ENCODE data around the gene LDB2.

Gene LDB2

DNA sequence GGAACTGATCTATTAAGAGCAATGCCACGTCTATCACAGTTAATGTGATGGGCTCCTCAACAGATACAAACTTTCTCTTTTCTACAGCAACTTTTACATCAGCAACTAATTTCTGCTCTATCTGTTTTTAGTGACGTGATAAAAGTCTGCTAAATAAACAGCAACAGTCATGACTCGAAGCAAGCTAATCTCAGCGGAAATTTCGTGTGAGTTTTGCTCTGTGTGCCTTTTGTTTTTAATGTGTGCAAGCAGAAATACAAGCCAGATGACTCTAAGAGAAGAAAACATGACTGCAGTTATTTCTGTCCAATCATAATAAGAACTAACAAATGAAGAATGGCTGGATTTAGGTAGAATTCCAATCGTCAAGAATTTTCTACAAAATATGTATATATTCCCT lies 214.3 kb downstream of the LDB2 start:
- no peak for TF ChIP-seq CREB1 (IDR thresholded peaks at IDR 0.05; ENCODE audit: low read depth)
- TF ChIP-seq, protein P1, sequence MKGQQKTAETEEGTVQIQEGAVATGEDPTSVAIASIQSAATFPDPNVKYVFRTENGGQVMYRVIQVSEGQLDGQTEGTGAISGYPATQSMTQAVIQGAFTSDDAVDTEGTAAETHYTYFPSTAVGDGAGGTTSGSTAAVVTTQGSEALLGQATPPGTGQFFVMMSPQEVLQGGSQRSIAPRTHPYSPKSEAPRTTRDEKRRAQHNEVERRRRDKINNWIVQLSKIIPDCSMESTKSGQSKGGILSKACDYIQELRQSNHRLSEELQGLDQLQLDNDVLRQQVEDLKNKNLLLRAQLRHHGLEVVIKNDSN (IDR thresholded peaks at IDR 0.05) = no peak
- TF ChIP-seq TCF12 (IDR thresholded peaks at IDR 0.05; ENCODE audit: low read depth) = no peak
- TF ChIP-seq TEAD4 (IDR thresholded peaks at IDR 0.05) = no peak
- TF ChIP-seq CEBPB (IDR thresholded peaks at IDR 0.05) = no peak
- TF ChIP-seq FOXM1 (IDR thresholded peaks at IDR 0.05; ENCODE audit: borderline replicate concordance, low read depth) = no peak
- TF ChIP-seq YY1 (IDR thresholded peaks at IDR 0.05; ENCODE audit: low read depth) = no peak
- TF ChIP-seq, protein P2, sequence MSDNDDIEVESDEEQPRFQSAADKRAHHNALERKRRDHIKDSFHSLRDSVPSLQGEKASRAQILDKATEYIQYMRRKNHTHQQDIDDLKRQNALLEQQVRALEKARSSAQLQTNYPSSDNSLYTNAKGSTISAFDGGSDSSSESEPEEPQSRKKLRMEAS (IDR thresholded peaks at IDR 0.05) = no peak
- no peak for TF ChIP-seq RAD21 (IDR thresholded peaks at IDR 0.05; ENCODE audit: low read depth)

DNA sequence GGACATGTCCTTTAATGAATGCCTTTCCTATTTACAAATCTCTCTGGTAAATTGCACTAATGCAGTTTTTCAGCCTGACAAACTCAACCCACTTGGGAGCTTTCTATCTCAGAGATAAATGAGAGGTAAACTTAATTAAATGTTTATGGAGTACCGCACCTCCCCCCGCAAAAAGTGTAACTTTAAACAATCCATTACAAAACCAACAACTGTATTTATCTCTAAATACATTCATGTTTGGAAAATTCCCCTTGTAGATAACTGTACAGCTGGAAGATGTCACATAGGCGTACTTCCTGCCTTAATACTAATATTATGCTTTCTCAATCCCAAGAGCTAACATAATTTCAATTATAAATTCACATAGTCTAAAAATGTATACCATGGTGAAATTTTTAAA lies 215.5 kb downstream of the LDB2 start:
- TF ChIP-seq TCF12 (IDR thresholded peaks at IDR 0.05; ENCODE audit: low read depth) (no peak), TEAD4 (IDR thresholded peaks at IDR 0.05) (no peak), TAF1 (IDR thresholded peaks at IDR 0.05; ENCODE audit: low read depth) (no peak), ZBTB7A (IDR thresholded peaks at IDR 0.05; ENCODE audit: low read depth) (no peak), EGR1 (IDR thresholded peaks at IDR 0.05) (no peak), RAD21 (IDR thresholded peaks at IDR 0.05; ENCODE audit: low read depth) (no peak), EP300 (IDR thresholded peaks at IDR 0.05; ENCODE audit: borderline replicate concordance) (no peak), CEBPB (IDR thresholded peaks at IDR 0.05) (no peak), NFIC (IDR thresholded peaks at IDR 0.05) (no peak), YY1 (IDR thresholded peaks at IDR 0.05; ENCODE audit: low read depth) (no peak)
- TF ChIP-seq, protein P1 (IDR thresholded peaks at IDR 0.05) = no peak
- TF ChIP-seq, protein P3, sequence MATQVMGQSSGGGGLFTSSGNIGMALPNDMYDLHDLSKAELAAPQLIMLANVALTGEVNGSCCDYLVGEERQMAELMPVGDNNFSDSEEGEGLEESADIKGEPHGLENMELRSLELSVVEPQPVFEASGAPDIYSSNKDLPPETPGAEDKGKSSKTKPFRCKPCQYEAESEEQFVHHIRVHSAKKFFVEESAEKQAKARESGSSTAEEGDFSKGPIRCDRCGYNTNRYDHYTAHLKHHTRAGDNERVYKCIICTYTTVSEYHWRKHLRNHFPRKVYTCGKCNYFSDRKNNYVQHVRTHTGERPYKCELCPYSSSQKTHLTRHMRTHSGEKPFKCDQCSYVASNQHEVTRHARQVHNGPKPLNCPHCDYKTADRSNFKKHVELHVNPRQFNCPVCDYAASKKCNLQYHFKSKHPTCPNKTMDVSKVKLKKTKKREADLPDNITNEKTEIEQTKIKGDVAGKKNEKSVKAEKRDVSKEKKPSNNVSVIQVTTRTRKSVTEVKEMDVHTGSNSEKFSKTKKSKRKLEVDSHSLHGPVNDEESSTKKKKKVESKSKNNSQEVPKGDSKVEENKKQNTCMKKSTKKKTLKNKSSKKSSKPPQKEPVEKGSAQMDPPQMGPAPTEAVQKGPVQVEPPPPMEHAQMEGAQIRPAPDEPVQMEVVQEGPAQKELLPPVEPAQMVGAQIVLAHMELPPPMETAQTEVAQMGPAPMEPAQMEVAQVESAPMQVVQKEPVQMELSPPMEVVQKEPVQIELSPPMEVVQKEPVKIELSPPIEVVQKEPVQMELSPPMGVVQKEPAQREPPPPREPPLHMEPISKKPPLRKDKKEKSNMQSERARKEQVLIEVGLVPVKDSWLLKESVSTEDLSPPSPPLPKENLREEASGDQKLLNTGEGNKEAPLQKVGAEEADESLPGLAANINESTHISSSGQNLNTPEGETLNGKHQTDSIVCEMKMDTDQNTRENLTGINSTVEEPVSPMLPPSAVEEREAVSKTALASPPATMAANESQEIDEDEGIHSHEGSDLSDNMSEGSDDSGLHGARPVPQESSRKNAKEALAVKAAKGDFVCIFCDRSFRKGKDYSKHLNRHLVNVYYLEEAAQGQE (IDR thresholded peaks at IDR 0.05; ENCODE audit: low read depth) = no peak
- TF ChIP-seq, protein P2 (IDR thresholded peaks at IDR 0.05) = no peak

DNA sequence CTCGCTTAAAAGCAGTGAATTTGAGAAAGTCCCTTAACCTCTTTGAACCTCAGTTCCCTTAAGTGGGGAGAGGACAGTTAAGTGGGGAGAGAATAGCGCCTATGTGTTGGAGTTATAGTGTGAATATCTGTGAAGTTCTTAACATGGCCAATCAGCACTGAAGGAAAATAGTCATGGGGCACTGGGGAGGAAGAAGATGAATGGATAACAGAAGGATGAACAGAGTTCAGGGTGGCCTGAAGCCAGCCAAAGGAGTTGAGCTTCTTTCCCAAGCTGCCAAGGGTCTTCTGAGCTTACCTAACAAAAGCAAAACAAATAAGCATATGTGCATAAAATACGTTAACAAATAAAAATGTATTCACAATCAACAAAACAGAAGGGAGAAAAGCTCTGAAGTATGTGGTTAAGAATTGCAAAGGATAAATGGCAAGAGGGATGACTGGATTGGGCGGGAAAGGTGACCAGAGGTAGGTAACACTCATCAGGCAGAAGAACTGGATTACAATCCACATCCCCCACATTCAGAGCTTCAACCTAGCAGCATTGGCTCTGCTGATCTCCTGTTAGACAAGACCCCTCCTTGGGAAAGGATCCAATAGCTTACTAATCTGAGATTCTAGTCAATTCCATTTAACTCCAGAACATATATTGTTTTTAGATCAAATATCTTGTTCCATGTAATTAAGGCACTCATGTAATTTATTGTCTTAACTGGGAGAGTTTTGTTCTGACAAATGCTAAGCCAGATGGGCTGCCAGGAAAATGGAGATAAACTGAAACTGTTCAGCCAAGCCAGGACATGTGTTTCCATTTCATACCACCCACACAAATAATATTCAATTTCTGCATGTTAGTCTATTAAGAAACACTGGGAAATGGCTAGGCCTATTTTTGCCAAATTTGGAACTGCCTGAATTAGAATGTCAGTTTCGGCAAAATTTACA lies 221.2 kb downstream of the LDB2 start:
- TF ChIP-seq EP300 (IDR thresholded peaks at IDR 0.05; ENCODE audit: borderline replicate concordance) (no peak), RAD21 (IDR thresholded peaks at IDR 0.05; ENCODE audit: low read depth) (no peak), YY1 (IDR thresholded peaks at IDR 0.05; ENCODE audit: low read depth) (no peak), NFIC (IDR thresholded peaks at IDR 0.05) (no peak), CEBPB (IDR thresholded peaks at IDR 0.05) (no peak), ZBTB7A (IDR thresholded peaks at IDR 0.05; ENCODE audit: low read depth) (no peak)
- TF ChIP-seq, protein P3 (IDR thresholded peaks at IDR 0.05; ENCODE audit: low read depth) = no peak
- TF ChIP-seq, protein P2 (IDR thresholded peaks at IDR 0.05) = no peak
- TF ChIP-seq, protein P1 (IDR thresholded peaks at IDR 0.05) = no peak

DNA sequence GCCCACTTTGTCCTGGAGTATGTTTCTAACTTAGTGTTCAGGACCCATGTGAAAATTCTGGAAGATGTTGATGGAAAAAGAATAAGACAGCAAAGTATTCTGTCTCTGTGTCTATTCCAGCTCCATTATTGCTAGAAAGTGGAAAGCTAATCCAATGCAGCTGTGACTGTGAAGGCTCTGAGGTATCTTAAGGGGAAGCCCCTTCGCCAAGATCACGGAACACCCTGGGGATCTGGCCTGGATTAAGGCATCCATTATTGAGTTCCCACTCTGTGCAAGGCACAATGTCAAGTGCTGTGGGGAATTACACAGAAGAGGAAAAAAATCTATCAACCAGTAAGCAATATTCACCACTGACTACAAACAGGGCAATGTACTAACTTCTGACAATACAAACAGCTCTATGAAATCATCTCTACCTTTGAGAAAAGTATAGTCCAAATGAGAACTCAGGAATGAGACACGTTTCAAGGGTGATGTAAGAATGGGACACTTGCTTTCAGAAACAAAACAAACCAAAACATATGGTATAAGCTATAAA lies 222.1 kb downstream of the LDB2 start:
- TF ChIP-seq EGR1 (IDR thresholded peaks at IDR 0.05) (no peak), TEAD4 (IDR thresholded peaks at IDR 0.05) (no peak), EP300 (IDR thresholded peaks at IDR 0.05; ENCODE audit: borderline replicate concordance) (no peak)
- TF ChIP-seq, protein P2 (IDR thresholded peaks at IDR 0.05) = no peak

DNA sequence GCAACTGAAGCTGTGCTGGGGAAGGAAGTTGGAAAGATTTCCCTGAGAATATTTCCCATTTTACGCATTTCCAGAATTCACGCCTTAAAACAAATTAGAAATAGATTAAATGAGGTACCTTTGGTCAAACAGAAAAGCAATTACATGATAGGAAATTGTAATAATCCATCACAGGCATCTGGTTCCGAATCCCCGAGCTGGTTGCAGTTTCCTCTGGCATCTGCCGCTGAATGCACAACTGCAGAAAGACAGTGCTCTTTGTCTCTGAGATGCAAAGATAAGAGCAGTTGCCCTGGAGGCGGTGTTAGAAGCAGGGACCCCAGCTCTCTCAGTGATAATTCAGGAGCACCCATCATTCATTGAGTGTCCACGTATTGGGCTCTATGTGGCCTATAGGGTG lies 224.4 kb downstream of the LDB2 start:
- TF ChIP-seq ZBTB7A (IDR thresholded peaks at IDR 0.05; ENCODE audit: low read depth) (no peak), TAF1 (IDR thresholded peaks at IDR 0.05; ENCODE audit: low read depth) (no peak), RAD21 (IDR thresholded peaks at IDR 0.05; ENCODE audit: low read depth) (no peak), EGR1 (IDR thresholded peaks at IDR 0.05) (no peak), FOXM1 (IDR thresholded peaks at IDR 0.05; ENCODE audit: borderline replicate concordance, low read depth) (no peak), TCF12 (IDR thresholded peaks at IDR 0.05; ENCODE audit: low read depth) (no peak), TEAD4 (IDR thresholded peaks at IDR 0.05) (no peak), CEBPB (IDR thresholded peaks at IDR 0.05) (no peak), CREB1 (IDR thresholded peaks at IDR 0.05; ENCODE audit: low read depth) (no peak), EP300 (IDR thresholded peaks at IDR 0.05; ENCODE audit: borderline replicate concordance) (no peak), NFIC (IDR thresholded peaks at IDR 0.05) (no peak), YY1 (IDR thresholded peaks at IDR 0.05; ENCODE audit: low read depth) (no peak)
- TF ChIP-seq, protein P2 (IDR thresholded peaks at IDR 0.05) = no peak
- TF ChIP-seq, protein P3 (IDR thresholded peaks at IDR 0.05; ENCODE audit: low read depth) = no peak
- TF ChIP-seq, protein P1 (IDR thresholded peaks at IDR 0.05) = no peak
